Breast epithelium (tissue), 4 donors: ENCODE data around the gene GPR108. TPM values are rescaled to one million over a fixed set of nuclear protein-coding genes. Genes with fewer than 3 reads are reported as not detected.

Experiments
- DNase-seq, 2 donors: peaks; one replicate each; pipeline ENCODE4 v3.0.0-alpha.2; 2019; ENCODE audit warnings: low spot score in 2 of 2
- H3K27ac ChIP-seq, 2 donors: fragments of 200-600 bp; sonication (generic) in 1 of 2; one replicate each; pipeline ENCODE4 v1.5.1; 2016 to 2019; ENCODE audit warnings: mild to moderate bottlenecking in 1 of 2
- H3K27me3 ChIP-seq, 2 donors: fragments of 200-600 bp; sonication (generic) in 1 of 2; one replicate each; pipeline versions ENCODE4 v1.5.1 to v1.6.0; 2017 to 2019; ENCODE audit warnings: control low read depth in 1 of 2, mild to moderate bottlenecking in 1 of 2
- H3K36me3 ChIP-seq: fragments of 200-600 bp; one replicate; pipeline ENCODE4 v1.5.1; 2019
- H3K4me1 ChIP-seq, 2 donors: fragments of 200-600 bp; sonication (generic); one replicate each; pipeline ENCODE4 v1.5.1; 2016 to 2019; ENCODE audit warnings: control low read depth in 1 of 2
- H3K4me3 ChIP-seq, 3 donors: fragments of 200-600 bp; sonication (generic); 1 replicate in 2 of 3; 2 replicates in 1 of 3; pipeline ENCODE4 v1.5.1; 2016 to 2019; ENCODE audit warnings: mild to moderate bottlenecking in 3 of 3, moderate library complexity in 2 of 3
- H3K9me3 ChIP-seq, 2 donors: fragments of 200-600 bp; sonication (generic) in 1 of 2; one replicate each; pipeline ENCODE4 v1.5.1; 2016 to 2019; ENCODE audit warnings: control low read depth in 1 of 2
- CTCF ChIP-seq, 3 donors: fragments of 450-650 bp; IDR thresholded peaks; one replicate each; pipeline ENCODE4 v1.5.1; 2016 to 2017; ENCODE audit warnings: antibody characterized with exemption in 3 of 3, mild to moderate bottlenecking in 3 of 3, moderate library complexity in 3 of 3
- POLR2A ChIP-seq: fragments of 450-650 bp; IDR thresholded peaks from one replicate; pipeline ENCODE4 v1.6.1; 2016; ENCODE audit warnings: antibody characterized with exemption, mild to moderate bottlenecking, moderate library complexity
- POLR2AphosphoS5 ChIP-seq, 3 donors: sonication (generic); formaldehyde crosslinking; IDR thresholded peaks; one replicate each; pipeline ENCODE4 v1.6.1; 2017; ENCODE audit warnings: antibody characterized with exemption in 3 of 3
- intact Hi-C: fragments of 100-400 bp; cut with DNase I; formaldehyde crosslinking; loops from one replicate; pipeline ENCODE4 v1.15.1; 2023; ENCODE audit warnings: low total_unique reads
- total RNA-seq, 3 donors: library from RNA; depleted of rRNA; stranded (reverse); fragments of >200 nt; gene quantifications; one replicate each; pipeline ENCODE4 v1.1.0, GENCODE V29; 2016

The GPR108 gene
- total RNA-seq, 3 donors from 2014 or later = 62.9 to 98.1 (median 78.0) TPM

GRCh38 chr19:6714749-6715555 lies 22.4 kb downstream of the GPR108 start:
- Histone ChIP-seq H3K27me3 (peaks cover 0 to 6% of the 10 kb centered on the region in 2 donors), H3K9me3 (no peaks in the 10 kb centered on the region), H3K4me1 (no peaks in the 10 kb centered on the region), H3K36me3 (no peaks in the 10 kb centered on the region), H3K4me3 (no peak overlapping the region), H3K27ac (no peak overlapping the region)
- intact Hi-C loops = no loop called here
- DNase-seq = no peak
- TF ChIP-seq POLR2AphosphoS5 (IDR thresholded peaks at IDR 0.05) (no peak), POLR2A (no peak), CTCF (IDR thresholded peaks at IDR 0.05) (no peak)

- H3K9me3 ChIP-seq = no peaks in the 10 kb centered on the region
- H3K4me1 ChIP-seq = no peaks in the 10 kb centered on the region
- H3K27me3 ChIP-seq = peaks cover 0 to 6% of the 10 kb centered on the region in 2 donors
- no peak overlapping the region for H3K4me3 ChIP-seq
- no peaks in the 10 kb centered on the region for H3K36me3 ChIP-seq
- no peak for TF ChIP-seq POLR2A
- no peak for TF ChIP-seq POLR2AphosphoS5 (IDR thresholded peaks at IDR 0.05)
- no peak for TF ChIP-seq CTCF (IDR thresholded peaks at IDR 0.05)
- DNase-seq = no peak
- intact Hi-C loops = no loop called here
- no peak overlapping the region for H3K27ac ChIP-seq
These were observed 23.3 kb downstream of the GPR108 start for GRCh38 chr19:6713773-6714692.

- TF ChIP-seq POLR2A = no peak
- no peak for TF ChIP-seq POLR2AphosphoS5 (IDR thresholded peaks at IDR 0.05)
- no peak for TF ChIP-seq CTCF (IDR thresholded peaks at IDR 0.05)
- intact Hi-C loops = no loop called here
- H3K36me3 ChIP-seq = no peaks in the 10 kb centered on the region
- no peaks in the 10 kb centered on the region for H3K4me1 ChIP-seq
- DNase-seq = no peak
- no peak overlapping the region for H3K27ac ChIP-seq
- no peaks in the 10 kb centered on the region for H3K9me3 ChIP-seq
- peaks cover 0 to 6% of the 10 kb centered on the region in 2 donors for H3K27me3 ChIP-seq
- no peak overlapping the region for H3K4me3 ChIP-seq
These were observed 24.4 kb downstream of the GPR108 start for GRCh38 chr19:6712692-6713670.

GRCh38 chr19:6712231-6712630 lies 25.1 kb downstream of the GPR108 start:
- TF ChIP-seq POLR2AphosphoS5 (IDR thresholded peaks at IDR 0.05) (no peak), CTCF (IDR thresholded peaks at IDR 0.05) (no peak), POLR2A (no peak)
- peaks cover 0 to 6% of the 10 kb centered on the region in 2 donors for H3K27me3 ChIP-seq
- no peaks in the 10 kb centered on the region for H3K9me3 ChIP-seq
- H3K4me1 ChIP-seq = no peaks in the 10 kb centered on the region
- H3K4me3 ChIP-seq = no peak overlapping the region
- no peak overlapping the region for H3K27ac ChIP-seq
- no peaks in the 10 kb centered on the region for H3K36me3 ChIP-seq
- intact Hi-C loops = no loop called here
- DNase-seq = no peak
